HEK293 (cell line): ENCODE data around the gene SURF4.

Experiments used
- CTCF ChIA-PET: fragments of 350-600 bp; formaldehyde crosslinking; extraction: SDS; loops from one replicate; lab custom pipeline; 2021; ENCODE audit warnings: antibody characterized with exemption; lab: Yijun Ruan, JAX
- POLR2A ChIA-PET: fragments of 300-600 bp; formaldehyde crosslinking; extraction: SDS; loops from one replicate; lab custom pipeline; 2020; ENCODE audit warnings: antibody characterized with exemption, inconsistent platforms; lab: Yijun Ruan, JAX
- H3K27ac ChIP-seq: fragments of 200-500 bp; sonication (Bioruptor generic); 2 replicates; pipeline ENCODE4 v1.5.1; 2014; ENCODE audit warnings: low read depth, low read length, control low read depth, inconsistent platforms; ENCODE audit errors: extremely low read depth
- H3K36me3 ChIP-seq, 2 experiments: fragments of 200-500 bp in 1 of 2; sonication (Bioruptor generic) in 1 of 2; 1 replicate in 1 of 2; 2 replicates in 1 of 2; pipeline ENCODE4 v1.5.1; 2014 to 2017; ENCODE audit warnings: inconsistent platforms in 2 of 2, low read length in 2 of 2; ENCODE audit not compliant: control insufficient read depth in 2 of 2, insufficient read depth in 1 of 2
- H3K4me1 ChIP-seq: fragments of 200-500 bp; sonication (Bioruptor generic); 2 replicates; pipeline ENCODE4 v1.5.1; 2014; ENCODE audit warnings: mild to moderate bottlenecking, low read length, inconsistent platforms; ENCODE audit not compliant: control insufficient read depth, insufficient read depth
- H3K4me3 ChIP-seq: 2 replicates; pipeline ENCODE4 v1.5.1; 2011; ENCODE audit warnings: low read depth, mild to moderate bottlenecking, control low read depth, low read length, moderate library complexity
- H3K9me3 ChIP-seq: fragments of 200-500 bp; sonication (Bioruptor generic); 2 replicates; pipeline ENCODE4 v1.5.1; 2014; ENCODE audit warnings: low read depth, low read length, inconsistent platforms; ENCODE audit not compliant: control insufficient read depth, insufficient read depth
- FEZF1 ChIP-seq: fragments of 450-650 bp; formaldehyde crosslinking; IDR thresholded peaks from 2 replicates; pipeline ENCODE4 v1.5.1; 2016; ENCODE audit warnings: missing biosample characterization, missing genetic modification characterization
- KLF1 ChIP-seq: fragments of 450-650 bp; formaldehyde crosslinking; IDR thresholded peaks from 2 replicates; pipeline ENCODE4 v1.5.1; 2016; ENCODE audit warnings: missing biosample characterization, missing genetic modification characterization
- PRDM1 ChIP-seq: fragments of 450-650 bp; formaldehyde crosslinking; IDR thresholded peaks from 2 replicates; pipeline ENCODE4; 2016; ENCODE audit warnings: missing biosample characterization, missing genetic modification characterization
- RBAK ChIP-seq: fragments of 450-650 bp; formaldehyde crosslinking; IDR thresholded peaks from 2 replicates; pipeline ENCODE4 v1.5.1; 2016; ENCODE audit warnings: missing biosample characterization, missing genetic modification characterization
- SP2 ChIP-seq: fragments of 450-650 bp; formaldehyde crosslinking; IDR thresholded peaks from 2 replicates; pipeline ENCODE4 v1.5.1; 2016; ENCODE audit warnings: missing biosample characterization, missing genetic modification characterization
- SP7 ChIP-seq: fragments of 450-650 bp; formaldehyde crosslinking; IDR thresholded peaks from 2 replicates; pipeline ENCODE4 v1.5.1; 2016; ENCODE audit warnings: missing biosample characterization, missing genetic modification characterization
- ZBTB1 ChIP-seq: fragments of 450-650 bp; formaldehyde crosslinking; IDR thresholded peaks from 2 replicates; pipeline ENCODE4 v1.5.1; 2016; ENCODE audit warnings: missing biosample characterization, missing genetic modification characterization
- ZEB2 ChIP-seq: fragments of 450-650 bp; formaldehyde crosslinking; IDR thresholded peaks from 2 replicates; pipeline ENCODE4 v1.5.1; 2016; ENCODE audit warnings: missing biosample characterization, missing genetic modification characterization
- ZFP37 ChIP-seq: fragments of 450-650 bp; formaldehyde crosslinking; IDR thresholded peaks from 2 replicates; pipeline ENCODE4 v1.5.1; 2016; ENCODE audit warnings: missing biosample characterization, missing genetic modification characterization
- ZNF133 ChIP-seq: fragments of 450-650 bp; formaldehyde crosslinking; IDR thresholded peaks from 2 replicates; pipeline ENCODE4 v1.5.1; 2016; ENCODE audit warnings: missing biosample characterization, missing genetic modification characterization
- ZNF16 ChIP-seq: fragments of 450-650 bp; formaldehyde crosslinking; IDR thresholded peaks from 2 replicates; pipeline ENCODE4 v1.5.1; 2016; ENCODE audit warnings: low read depth, missing biosample characterization, missing genetic modification characterization
- ZNF221 ChIP-seq: fragments of 450-650 bp; formaldehyde crosslinking; IDR thresholded peaks from 2 replicates; pipeline ENCODE4 v1.5.1; 2017; ENCODE audit warnings: missing biosample characterization, missing genetic modification characterization, borderline replicate concordance
- ZNF335 ChIP-seq: fragments of 450-650 bp; formaldehyde crosslinking; conservative IDR thresholded peaks from 2 replicates; pipeline ENCODE4 v1.5.1; 2016; ENCODE audit warnings: missing biosample characterization, missing genetic modification characterization
- ZNF423 ChIP-seq: fragments of 450-650 bp; formaldehyde crosslinking; IDR thresholded peaks from 2 replicates; pipeline ENCODE4 v1.5.1; 2016; ENCODE audit warnings: missing biosample characterization, missing genetic modification characterization
- ZNF530 ChIP-seq: fragments of 450-650 bp; formaldehyde crosslinking; IDR thresholded peaks from 2 replicates; pipeline ENCODE4 v1.5.1; 2016; ENCODE audit warnings: low read depth, missing biosample characterization, missing genetic modification characterization
- ZNF544 ChIP-seq: fragments of 450-650 bp; formaldehyde crosslinking; IDR thresholded peaks from 2 replicates; pipeline ENCODE4 v1.5.0; 2017; ENCODE audit warnings: missing biosample characterization, missing genetic modification characterization
- ZNF555 ChIP-seq: fragments of 450-650 bp; formaldehyde crosslinking; conservative IDR thresholded peaks from 2 replicates; pipeline ENCODE4 v1.5.1; 2017; ENCODE audit warnings: missing biosample characterization, mild to moderate bottlenecking, missing genetic modification characterization, inconsistent platforms
- ZNF624 ChIP-seq: fragments of 450-650 bp; formaldehyde crosslinking; IDR thresholded peaks from 2 replicates; pipeline ENCODE4 v1.5.1; 2017; ENCODE audit warnings: missing biosample characterization, missing genetic modification characterization
- ZNF785 ChIP-seq: fragments of 450-650 bp; formaldehyde crosslinking; IDR thresholded peaks from 2 replicates; pipeline ENCODE4 v1.5.1; 2016; ENCODE audit warnings: missing biosample characterization, missing genetic modification characterization
- ZNF792 ChIP-seq: fragments of 450-650 bp; formaldehyde crosslinking; IDR thresholded peaks from 2 replicates; pipeline ENCODE4 v1.5.1; 2016; ENCODE audit warnings: missing biosample characterization, missing genetic modification characterization
- ZNF837 ChIP-seq: fragments of 450-650 bp; formaldehyde crosslinking; IDR thresholded peaks from 2 replicates; pipeline ENCODE4 v1.5.1; 2016; ENCODE audit warnings: missing biosample characterization, missing genetic modification characterization
- TF ChIP-seq, protein P1 (sequence below): fragments of 450-650 bp; formaldehyde crosslinking; IDR thresholded peaks from 2 replicates; pipeline ENCODE4 v1.5.1; 2017; ENCODE audit warnings: missing biosample characterization, missing genetic modification characterization
- TF ChIP-seq, protein P2 (sequence below): fragments of 450-650 bp; formaldehyde crosslinking; IDR thresholded peaks from 2 replicates; pipeline ENCODE4 v1.5.1; 2016; ENCODE audit warnings: missing biosample characterization, missing genetic modification characterization
- TF ChIP-seq, protein P3 (sequence below): fragments of 450-650 bp; formaldehyde crosslinking; IDR thresholded peaks from 2 replicates; pipeline ENCODE4 v1.5.1; 2016; ENCODE audit warnings: missing biosample characterization, missing genetic modification characterization
- TF ChIP-seq, protein P4 (sequence below): fragments of 450-650 bp; formaldehyde crosslinking; IDR thresholded peaks from 2 replicates; pipeline ENCODE4 v1.5.1; 2016; ENCODE audit warnings: missing biosample characterization, missing genetic modification characterization

The SURF4 gene

GRCh38 chr9:133405508-133406438, 29.9 kb upstream of the SURF4 start:
- Histone ChIP-seq H3K4me3 (no peak overlapping the region), H3K9me3 (no peaks in the 10 kb centered on the region), H3K4me1 (no peaks in the 10 kb centered on the region), H3K27ac (no peak overlapping the region), H3K36me3 (peaks cover 5 to 81% of the 10 kb centered on the region in 2 experiments; a peak in 2 of 3 replicates)
- CTCF ChIA-PET = interaction anchor here (0.7 to 4.8 kb wide), 7 partner anchors 8 to 123 kb away, joined by 3 to 24 read pairs (median 9); no protein-coding TSS in a partner anchor
- POLR2A ChIA-PET = interaction anchor here (0.6 kb wide), 1 partner anchor 76 kb away, joined by 5 read pairs; no protein-coding TSS in a partner anchor
- TF ChIP-seq ZNF16 = no peak
- no peak for TF ChIP-seq ZNF624 (tag by site-specific recombination)
- no peak for TF ChIP-seq SP2 (tag by site-specific recombination)
- no peak for TF ChIP-seq ZNF335 (tag by site-specific recombination)
- TF ChIP-seq FEZF1 (tag by site-specific recombination) = no peak
- TF ChIP-seq ZBTB1 (tag by site-specific recombination) = no peak
- TF ChIP-seq KLF1 (tag by site-specific recombination) = no peak
- no peak for TF ChIP-seq ZEB2 (tag by site-specific recombination)
- TF ChIP-seq RBAK = no peak
- TF ChIP-seq, protein P1, sequence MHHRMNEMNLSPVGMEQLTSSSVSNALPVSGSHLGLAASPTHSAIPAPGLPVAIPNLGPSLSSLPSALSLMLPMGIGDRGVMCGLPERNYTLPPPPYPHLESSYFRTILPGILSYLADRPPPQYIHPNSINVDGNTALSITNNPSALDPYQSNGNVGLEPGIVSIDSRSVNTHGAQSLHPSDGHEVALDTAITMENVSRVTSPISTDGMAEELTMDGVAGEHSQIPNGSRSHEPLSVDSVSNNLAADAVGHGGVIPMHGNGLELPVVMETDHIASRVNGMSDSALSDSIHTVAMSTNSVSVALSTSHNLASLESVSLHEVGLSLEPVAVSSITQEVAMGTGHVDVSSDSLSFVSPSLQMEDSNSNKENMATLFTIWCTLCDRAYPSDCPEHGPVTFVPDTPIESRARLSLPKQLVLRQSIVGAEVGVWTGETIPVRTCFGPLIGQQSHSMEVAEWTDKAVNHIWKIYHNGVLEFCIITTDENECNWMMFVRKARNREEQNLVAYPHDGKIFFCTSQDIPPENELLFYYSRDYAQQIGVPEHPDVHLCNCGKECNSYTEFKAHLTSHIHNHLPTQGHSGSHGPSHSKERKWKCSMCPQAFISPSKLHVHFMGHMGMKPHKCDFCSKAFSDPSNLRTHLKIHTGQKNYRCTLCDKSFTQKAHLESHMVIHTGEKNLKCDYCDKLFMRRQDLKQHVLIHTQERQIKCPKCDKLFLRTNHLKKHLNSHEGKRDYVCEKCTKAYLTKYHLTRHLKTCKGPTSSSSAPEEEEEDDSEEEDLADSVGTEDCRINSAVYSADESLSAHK (tag by site-specific recombination) = no peak
- TF ChIP-seq ZNF423 = no peak
- TF ChIP-seq ZNF555 (tag by site-specific recombination) = no peak
- no peak for TF ChIP-seq ZNF792 (tag by site-specific recombination)
- TF ChIP-seq, protein P2, sequence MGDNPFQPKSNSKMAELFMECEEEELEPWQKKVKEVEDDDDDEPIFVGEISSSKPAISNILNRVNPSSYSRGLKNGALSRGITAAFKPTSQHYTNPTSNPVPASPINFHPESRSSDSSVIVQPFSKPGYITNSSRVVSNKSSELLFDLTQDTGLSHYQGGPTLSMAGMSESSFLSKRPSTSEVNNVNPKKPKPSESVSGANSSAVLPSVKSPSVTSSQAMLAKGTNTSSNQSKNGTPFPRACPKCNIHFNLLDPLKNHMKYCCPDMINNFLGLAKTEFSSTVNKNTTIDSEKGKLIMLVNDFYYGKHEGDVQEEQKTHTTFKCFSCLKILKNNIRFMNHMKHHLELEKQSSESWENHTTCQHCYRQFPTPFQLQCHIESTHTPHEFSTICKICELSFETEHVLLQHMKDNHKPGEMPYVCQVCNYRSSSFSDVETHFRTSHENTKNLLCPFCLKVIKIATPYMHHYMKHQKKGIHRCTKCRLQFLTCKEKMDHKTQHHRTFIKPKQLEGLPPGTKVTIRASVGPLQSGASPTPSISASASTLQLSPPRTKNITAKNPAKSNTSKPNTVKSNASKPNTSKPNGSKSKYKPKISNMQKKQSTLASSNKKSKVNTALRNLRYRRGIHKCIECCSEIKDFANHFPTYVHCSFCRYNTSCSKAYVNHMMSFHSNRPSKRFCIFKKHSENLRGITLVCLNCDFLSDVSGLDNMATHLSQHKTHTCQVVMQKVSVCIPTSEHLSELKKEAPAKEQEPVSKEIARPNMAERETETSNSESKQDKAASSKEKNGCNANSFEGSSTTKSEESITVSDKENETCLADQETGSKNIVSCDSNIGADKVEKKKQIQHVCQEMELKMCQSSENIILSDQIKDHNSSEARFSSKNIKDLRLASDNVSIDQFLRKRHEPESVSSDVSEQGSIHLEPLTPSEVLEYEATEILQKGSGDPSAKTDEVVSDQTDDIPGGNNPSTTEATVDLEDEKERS = no peak
- no peak for TF ChIP-seq ZFP37 (tag by site-specific recombination)
- no peak for TF ChIP-seq PRDM1 (tag by site-specific recombination)
- no peak for TF ChIP-seq SP7 (tag by site-specific recombination)
- TF ChIP-seq ZNF133 (tag by site-specific recombination) = no peak
- no peak for TF ChIP-seq ZNF837 (tag by site-specific recombination)

- Histone ChIP-seq H3K4me1 (no peaks in the 10 kb centered on the region), H3K27ac (no peak overlapping the region), H3K9me3 (no peaks in the 10 kb centered on the region), H3K4me3 (no peak overlapping the region), H3K36me3 (peaks cover 5 to 74% of the 10 kb centered on the region in 2 experiments; a peak in 2 of 3 replicates)
- CTCF ChIA-PET = interaction anchor here (0.6 to 4.8 kb wide), 16 partner anchors 9 to 487 kb away, joined by 3 to 24 read pairs (median 4); no protein-coding TSS in a partner anchor
- POLR2A ChIA-PET = interaction anchor here (1.0 to 1.3 kb wide), 3 partner anchors 27 to 57 kb away, joined by 3 read pairs; partner anchors contain the start of genes MED22 and RPL7A
- TF ChIP-seq, protein P3, sequence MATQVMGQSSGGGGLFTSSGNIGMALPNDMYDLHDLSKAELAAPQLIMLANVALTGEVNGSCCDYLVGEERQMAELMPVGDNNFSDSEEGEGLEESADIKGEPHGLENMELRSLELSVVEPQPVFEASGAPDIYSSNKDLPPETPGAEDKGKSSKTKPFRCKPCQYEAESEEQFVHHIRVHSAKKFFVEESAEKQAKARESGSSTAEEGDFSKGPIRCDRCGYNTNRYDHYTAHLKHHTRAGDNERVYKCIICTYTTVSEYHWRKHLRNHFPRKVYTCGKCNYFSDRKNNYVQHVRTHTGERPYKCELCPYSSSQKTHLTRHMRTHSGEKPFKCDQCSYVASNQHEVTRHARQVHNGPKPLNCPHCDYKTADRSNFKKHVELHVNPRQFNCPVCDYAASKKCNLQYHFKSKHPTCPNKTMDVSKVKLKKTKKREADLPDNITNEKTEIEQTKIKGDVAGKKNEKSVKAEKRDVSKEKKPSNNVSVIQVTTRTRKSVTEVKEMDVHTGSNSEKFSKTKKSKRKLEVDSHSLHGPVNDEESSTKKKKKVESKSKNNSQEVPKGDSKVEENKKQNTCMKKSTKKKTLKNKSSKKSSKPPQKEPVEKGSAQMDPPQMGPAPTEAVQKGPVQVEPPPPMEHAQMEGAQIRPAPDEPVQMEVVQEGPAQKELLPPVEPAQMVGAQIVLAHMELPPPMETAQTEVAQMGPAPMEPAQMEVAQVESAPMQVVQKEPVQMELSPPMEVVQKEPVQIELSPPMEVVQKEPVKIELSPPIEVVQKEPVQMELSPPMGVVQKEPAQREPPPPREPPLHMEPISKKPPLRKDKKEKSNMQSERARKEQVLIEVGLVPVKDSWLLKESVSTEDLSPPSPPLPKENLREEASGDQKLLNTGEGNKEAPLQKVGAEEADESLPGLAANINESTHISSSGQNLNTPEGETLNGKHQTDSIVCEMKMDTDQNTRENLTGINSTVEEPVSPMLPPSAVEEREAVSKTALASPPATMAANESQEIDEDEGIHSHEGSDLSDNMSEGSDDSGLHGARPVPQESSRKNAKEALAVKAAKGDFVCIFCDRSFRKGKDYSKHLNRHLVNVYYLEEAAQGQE (tag by site-specific recombination) = no peak
- TF ChIP-seq, protein P4, sequence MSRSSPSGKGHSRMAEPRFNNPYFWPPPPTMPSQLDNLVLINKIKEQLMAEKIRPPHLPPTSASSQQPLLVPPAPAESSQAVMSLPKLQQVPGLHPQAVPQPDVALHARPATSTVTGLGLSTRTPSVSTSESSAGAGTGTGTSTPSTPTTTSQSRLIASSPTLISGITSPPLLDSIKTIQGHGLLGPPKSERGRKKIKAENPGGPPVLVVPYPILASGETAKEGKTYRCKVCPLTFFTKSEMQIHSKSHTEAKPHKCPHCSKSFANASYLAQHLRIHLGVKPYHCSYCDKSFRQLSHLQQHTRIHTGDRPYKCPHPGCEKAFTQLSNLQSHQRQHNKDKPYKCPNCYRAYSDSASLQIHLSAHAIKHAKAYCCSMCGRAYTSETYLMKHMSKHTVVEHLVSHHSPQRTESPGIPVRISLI (tag by site-specific recombination) = no peak
- TF ChIP-seq ZNF785 (tag by site-specific recombination) = no peak
- no peak for TF ChIP-seq ZNF530 (tag by site-specific recombination)
- TF ChIP-seq ZNF221 (tag by site-specific recombination) = no peak
- no peak for TF ChIP-seq ZNF544
Measured at GRCh38 chr9:133404454-133405002, 28.7 kb upstream of the SURF4 start.
